ENCODE data around the gene EFNB2.

EFNB2 gene

GRCh38 chr13:106453101-106453500 is 82.4 kb downstream of the EFNB2 start:
- DNase-seq (ENCODE audit: low read depth in 2 of 2) = no peak

- DNase-seq (ENCODE audit: low read depth in 2 of 2) = no peak
These were observed 84.5 kb downstream of the EFNB2 start for GRCh38 chr13:106450991-106451390.

GRCh38 chr13:106449096-106449495 is 86.4 kb downstream of the EFNB2 start:
- no peak for DNase-seq (ENCODE audit: low read depth in 2 of 2)

GRCh38 chr13:106445996-106446395 is 89.5 kb downstream of the EFNB2 start:
- DNase-seq (ENCODE audit: low read depth in 2 of 2) = no peak

- DNase-seq (ENCODE audit: low read depth in 2 of 2) = no peak
These were observed 91.7 kb downstream of the EFNB2 start for GRCh38 chr13:106443607-106444322.

GRCh38 chr13:106440866-106441265 is 94.6 kb downstream of the EFNB2 start:
- DNase-seq (ENCODE audit: low read depth in 2 of 2) = no peak
